ENCODE results near the gene KCNK10.
A peak's percentile ranks its signal among the peaks of the same experiment; 100 is the strongest.

KCNK10 gene

GRCh38 chr14:88324491-88324890 lies 1.4 kb upstream of the KCNK10 start (continued):
- TF ChIP-seq ZNF707 (tag by site-specific recombination; IDR thresholded peaks at IDR 0.05) (no peak), ZBTB10 (tag by site-specific recombination; IDR thresholded peaks at IDR 0.05) (no peak), ZNF169 (tag by site-specific recombination; IDR thresholded peaks at IDR 0.05) (no peak), ZNF18 (tag by site-specific recombination; IDR thresholded peaks at IDR 0.05) (no peak)

GRCh38 chr14:88323523-88324199 lies 592 bp upstream of the KCNK10 start:
- Histone ChIP-seq H3K9me3 (ENCODE audit: control insufficient read depth, insufficient read depth, low read depth, low read length) (no peaks in the 10 kb centered on the region), H3K4me3 (ENCODE audit: low read depth, low read length) (peak overlapping the region; percentile 43), H3K4me1 (ENCODE audit: control insufficient read depth, insufficient read depth, low read length) (no peaks in the 10 kb centered on the region), H3K36me3 (ENCODE audit: control insufficient read depth in 2 of 2, insufficient read depth in 1 of 2, low read length in 2 of 2) (no peaks in the 10 kb centered on the region), H3K27ac (ENCODE audit: extremely low read depth, low read depth, low read length) (no peak overlapping the region)
- CTCF ChIA-PET, result interaction anchor here (0.6 kb wide), 1 partner anchor 129 kb away, joined by 3 read pairs; no protein-coding TSS in a partner anchor
- peak; percentile 86; the same call in 1 of the 2 replicates for TF ChIP-seq ZBTB20 (tag by site-specific recombination; IDR thresholded peaks at IDR 0.05)
- no peak for TF ChIP-seq ZBTB21 (tag by site-specific recombination; IDR thresholded peaks at IDR 0.05)
- TF ChIP-seq ZBTB26 (tag by site-specific recombination; optimal IDR thresholded peaks at IDR 0.05), result peak; percentile 47
- TF ChIP-seq ZNF610 (tag by site-specific recombination; IDR thresholded peaks at IDR 0.05; ENCODE audit: borderline replicate concordance), result peak; percentile 34; the same call in 1 of the 2 replicates
- no peak for TF ChIP-seq FEZF1 (tag by site-specific recombination; IDR thresholded peaks at IDR 0.05)
- TF ChIP-seq ZNF335 (tag by site-specific recombination; conservative IDR thresholded peaks at IDR 0.05), result peak; percentile 68
- POLR2A ChIA-PET, result no interaction called here

GRCh38 chr14:88322504-88323085 lies 474 bp downstream of the KCNK10 start:
- ChIA-PET POLR2A (no interaction called here), CTCF (interaction anchor here (0.6 kb wide), 1 partner anchor 235 kb away, joined by 3 read pairs; no protein-coding TSS in a partner anchor)
- TF ChIP-seq ZBTB7A (tag by site-specific recombination; IDR thresholded peaks at IDR 0.05; ENCODE audit: low read depth) (no peak), ZNF473 (tag by site-specific recombination; IDR thresholded peaks at IDR 0.05) (no peak), ZNF548 (tag by site-specific recombination; IDR thresholded peaks at IDR 0.05) (no peak), KLF7 (tag by site-specific recombination; IDR thresholded peaks at IDR 0.05; ENCODE audit: borderline replicate concordance) (no peak), ZNF335 (tag by site-specific recombination; conservative IDR thresholded peaks at IDR 0.05) (no peak), ZFHX2 (tag by site-specific recombination; conservative IDR thresholded peaks at IDR 0.05) (peak; percentile 39), ZNF707 (tag by site-specific recombination; IDR thresholded peaks at IDR 0.05) (no peak), ZNF660 (tag by site-specific recombination; IDR thresholded peaks at IDR 0.05) (no peak), ZNF48 (tag by site-specific recombination; IDR thresholded peaks at IDR 0.05) (no peak), EGR2 (tag by site-specific recombination; IDR thresholded peaks at IDR 0.05; ENCODE audit: low read depth) (0 out of 2 replicates have a peak, but pooled peaks have one; percentile 6), GLIS2 (tag by site-specific recombination; IDR thresholded peaks at IDR 0.05) (peak; percentile 31; the same call in 1 of the 2 replicates), ZSCAN30 (tag by site-specific recombination; IDR thresholded peaks at IDR 0.05) (no peak), ZBTB26 (tag by site-specific recombination; optimal IDR thresholded peaks at IDR 0.05) (no peak)
- H3K9me3 ChIP-seq (ENCODE audit: control insufficient read depth, insufficient read depth, low read depth, low read length), result no peaks in the 10 kb centered on the region
- H3K4me1 ChIP-seq (ENCODE audit: control insufficient read depth, insufficient read depth, low read length), result no peaks in the 10 kb centered on the region
- H3K27ac ChIP-seq (ENCODE audit: extremely low read depth, low read depth, low read length), result no peak overlapping the region
- H3K4me3 ChIP-seq (ENCODE audit: low read depth, low read length), result peak overlapping the region; percentile 43; the same call in 1 of the 2 replicates
- H3K36me3 ChIP-seq (ENCODE audit: control insufficient read depth in 2 of 2, insufficient read depth in 1 of 2, low read length in 2 of 2), result no peaks in the 10 kb centered on the region

Measured in HEK293 (cell line).